T-helper 17 cell (primary cell): ENCODE data around the gene CD300LF. TPM values are rescaled to one million over a fixed set of nuclear protein-coding genes. Genes with fewer than 3 reads are reported as not detected.

Experiments
- ATAC-seq: fragments of 150-1000 bp; cut with Tn5 transposase; 2 replicates; pipeline ENCODE4 v1.10.0; 2021; ENCODE audit warnings: mild to moderate bottlenecking, moderate library complexity
- DNase-seq, 3 donors: peaks; one replicate each; pipeline versions ENCODE4 v3.0.0 to v3.0.0-alpha.2; 2020 to 2021
- H3K9me3 ChIP-seq: one replicate; pipeline ENCODE4 v1.7.0; 2013; ENCODE audit warnings: low read length, mild to moderate bottlenecking; ENCODE audit not compliant: control insufficient read depth, poor library complexity, severe bottlenecking
- H3K27ac Mint-ChIP-seq: one replicate; pipeline ENCODE4 v1.8.0; 2022; ENCODE audit warnings: mild to moderate bottlenecking, moderate library complexity, mixed read lengths
- H3K27me3 Mint-ChIP-seq: one replicate; pipeline ENCODE4 v1.8.0; 2022; ENCODE audit warnings: mixed read lengths
- H3K36me3 Mint-ChIP-seq: one replicate; pipeline ENCODE4 v1.8.0; 2022; ENCODE audit warnings: low read depth, mixed read lengths
- H3K4me1 Mint-ChIP-seq: one replicate; pipeline ENCODE4 v1.8.0; 2022; ENCODE audit warnings: mild to moderate bottlenecking, mixed read lengths
- H3K4me3 Mint-ChIP-seq: one replicate; pipeline ENCODE4 v1.8.0; 2022; ENCODE audit warnings: mild to moderate bottlenecking, moderate library complexity, mixed read lengths
- total RNA-seq, 4 donors: library from RNA in 2 of 4; stranded (reverse) in 2 of 4; gene quantifications; one replicate each; pipeline ENCODE4 v1.2.3 and lab custom pipeline; 2022 to 2026

CD300LF gene
- total RNA-seq, 2 donors from 2014 or later, result 0.29 to 1.9 TPM

GRCh38 chr17:74712301-74712700 is 422 bp downstream of the CD300LF start:
- H3K36me3 Mint-ChIP-seq, result peaks cover 4% of the 10 kb centered on the region
- peaks cover 12% of the 10 kb centered on the region for H3K4me1 Mint-ChIP-seq
- no peak for ATAC-seq
- H3K9me3 ChIP-seq, result no peaks in the 10 kb centered on the region
- no peak for DNase-seq
- peaks cover 22% of the 10 kb centered on the region for H3K27me3 Mint-ChIP-seq
- H3K4me3 Mint-ChIP-seq, result peak overlapping the region; percentile 43
- H3K27ac Mint-ChIP-seq, result no peak overlapping the region

DNA sequence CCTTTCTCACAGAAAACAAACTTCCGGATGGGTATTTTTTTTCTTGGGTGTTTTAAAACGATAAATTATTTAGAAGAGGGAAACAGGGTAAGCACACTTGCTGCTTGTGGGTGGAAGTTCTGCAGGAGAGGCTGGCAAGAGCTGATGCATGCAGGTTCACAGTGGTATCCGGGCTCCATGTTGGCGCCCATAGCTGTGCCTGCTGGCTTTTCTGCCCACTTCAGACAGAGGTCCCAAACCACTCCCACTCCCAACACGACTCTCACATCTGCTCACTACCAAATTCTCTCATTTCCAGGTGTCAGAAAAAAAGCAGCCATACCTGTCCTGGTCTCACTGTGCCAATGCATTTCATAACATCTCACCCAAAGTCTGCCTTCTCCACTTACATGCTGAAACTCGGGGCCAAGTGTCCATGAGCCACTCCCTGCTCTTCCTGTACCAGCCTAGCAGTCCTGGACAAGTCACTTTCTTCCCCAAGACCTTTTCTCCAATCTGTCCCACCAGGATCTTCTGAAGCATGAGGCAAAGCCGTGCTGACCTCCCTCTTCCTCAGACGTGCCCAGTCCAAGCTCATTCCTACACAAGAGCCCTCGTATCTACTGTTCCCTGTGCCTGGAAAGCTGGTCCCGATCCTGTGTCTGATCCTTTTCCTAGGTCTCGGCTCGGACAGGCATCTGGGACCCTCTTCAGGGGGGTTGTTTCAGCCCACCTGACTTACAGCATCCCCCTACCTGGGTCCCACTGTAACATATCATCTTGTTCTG is 1.5 kb downstream of the CD300LF start:
- peak overlapping the region; percentile 33 for H3K4me3 Mint-ChIP-seq
- H3K4me1 Mint-ChIP-seq, result peaks cover 10% of the 10 kb centered on the region
- H3K36me3 Mint-ChIP-seq, result peaks cover 4% of the 10 kb centered on the region
- no peaks in the 10 kb centered on the region for H3K9me3 ChIP-seq
- H3K27me3 Mint-ChIP-seq, result peaks cover 22% of the 10 kb centered on the region
- no peak for ATAC-seq
- H3K27ac Mint-ChIP-seq, result no peak overlapping the region
- DNase-seq, result no peak

- Mint-ChIP-seq H3K4me1 (peaks cover 2% of the 10 kb centered on the region), H3K27ac (no peak overlapping the region), H3K36me3 (no peaks in the 10 kb centered on the region), H3K4me3 (no peak overlapping the region), H3K27me3 (no peaks in the 10 kb centered on the region)
- ATAC-seq (no peak), DNase-seq (no peak)
- no peaks in the 10 kb centered on the region for H3K9me3 ChIP-seq
These were observed 8.2 kb downstream of the CD300LF start for GRCh38 chr17:74704544-74704943.

DNA sequence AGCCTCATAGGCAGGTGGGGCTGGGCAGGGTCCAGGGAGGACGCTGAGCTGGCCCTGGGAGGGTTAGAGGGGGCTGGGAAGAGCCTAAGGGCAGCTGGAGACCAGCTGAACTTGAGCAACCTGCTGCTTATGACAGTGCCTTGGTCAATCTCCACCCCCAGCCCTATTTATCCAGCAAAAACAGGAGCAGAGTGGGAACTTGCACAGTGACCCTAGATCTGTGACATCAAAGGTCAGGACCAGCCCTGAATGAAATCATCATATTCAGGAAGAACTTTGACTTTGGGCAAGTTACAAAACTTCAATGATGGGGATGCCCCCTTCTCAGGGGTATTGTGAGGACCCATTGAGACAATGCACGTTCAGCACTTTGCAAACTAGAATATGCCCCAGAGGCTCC is 9.4 kb downstream of the CD300LF start:
- peaks cover 2% of the 10 kb centered on the region for H3K4me1 Mint-ChIP-seq
- no peak overlapping the region for H3K27ac Mint-ChIP-seq
- H3K36me3 Mint-ChIP-seq, result no peaks in the 10 kb centered on the region
- no peaks in the 10 kb centered on the region for H3K9me3 ChIP-seq
- H3K4me3 Mint-ChIP-seq, result no peak overlapping the region
- no peaks in the 10 kb centered on the region for H3K27me3 Mint-ChIP-seq
- DNase-seq, result no peak
- no peak for ATAC-seq

GRCh38 chr17:74702116-74702871 is 10.4 kb downstream of the CD300LF start:
- Mint-ChIP-seq H3K27ac (no peak overlapping the region), H3K4me3 (no peak overlapping the region), H3K4me1 (peaks cover 2% of the 10 kb centered on the region), H3K27me3 (no peaks in the 10 kb centered on the region), H3K36me3 (no peaks in the 10 kb centered on the region)
- ATAC-seq, result no peak
- no peaks in the 10 kb centered on the region for H3K9me3 ChIP-seq
- no peak for DNase-seq

DNA sequence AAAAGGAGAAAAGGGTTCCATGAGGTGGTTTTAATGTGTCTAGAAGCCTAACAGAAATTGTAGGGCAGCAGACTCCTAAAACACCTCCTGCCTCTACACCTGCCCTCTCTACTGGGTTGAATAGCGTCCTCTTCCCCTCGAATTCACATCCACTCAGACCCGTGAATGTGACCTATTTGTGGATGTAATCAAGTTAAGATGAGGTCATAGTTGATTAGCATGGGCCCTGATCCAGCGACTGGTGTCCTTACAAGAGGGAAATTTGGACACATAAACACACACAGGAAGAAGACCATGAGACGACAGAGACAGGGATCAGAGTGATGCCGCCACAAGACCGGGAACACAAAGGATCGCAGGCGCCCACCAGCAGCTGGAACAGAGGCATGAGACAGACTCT is 13.5 kb downstream of the CD300LF start:
- peaks cover 2% of the 10 kb centered on the region for H3K36me3 Mint-ChIP-seq
- no peak overlapping the region for H3K27ac Mint-ChIP-seq
- H3K4me3 Mint-ChIP-seq, result no peak overlapping the region
- ATAC-seq, result no peak
- no peaks in the 10 kb centered on the region for H3K9me3 ChIP-seq
- H3K4me1 Mint-ChIP-seq, result peaks cover 4% of the 10 kb centered on the region
- no peak for DNase-seq
- peaks cover 26% of the 10 kb centered on the region for H3K27me3 Mint-ChIP-seq

DNA sequence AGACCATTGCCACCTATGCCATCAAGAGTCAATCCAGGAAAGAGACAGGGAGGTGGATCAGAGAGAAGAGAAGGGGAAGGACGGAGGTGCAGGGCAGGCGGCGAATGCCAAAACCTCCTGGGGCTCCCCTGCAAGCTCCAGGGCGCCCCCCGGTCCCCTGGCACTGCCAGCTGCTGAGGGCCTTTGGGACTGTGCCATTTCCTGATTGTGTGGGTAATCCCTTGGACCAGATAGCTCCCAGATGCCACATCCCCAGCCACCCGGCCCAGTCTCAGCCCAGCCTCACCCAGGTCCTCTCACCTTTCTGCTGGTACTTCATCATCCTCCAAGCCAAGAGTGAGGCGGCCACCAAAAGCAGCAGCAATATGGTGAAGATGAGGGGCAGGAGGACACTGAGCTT is 14.7 kb downstream of the CD300LF start:
- Mint-ChIP-seq H3K36me3 (peaks cover 5% of the 10 kb centered on the region), H3K4me3 (no peak overlapping the region), H3K27ac (no peak overlapping the region), H3K4me1 (peaks cover 4% of the 10 kb centered on the region), H3K27me3 (peaks cover 33% of the 10 kb centered on the region)
- no peaks in the 10 kb centered on the region for H3K9me3 ChIP-seq
- no peak for ATAC-seq
- DNase-seq, result no peak

- Mint-ChIP-seq H3K36me3 (peaks cover 5% of the 10 kb centered on the region), H3K27ac (no peak overlapping the region), H3K4me1 (peaks cover 4% of the 10 kb centered on the region), H3K27me3 (peaks cover 39% of the 10 kb centered on the region), H3K4me3 (no peak overlapping the region)
- no peak for DNase-seq
- H3K9me3 ChIP-seq, result no peaks in the 10 kb centered on the region
- no peak for ATAC-seq
These were observed 15.2 kb downstream of the CD300LF start for GRCh38 chr17:74697515-74697914.

- no peak overlapping the region for H3K4me3 Mint-ChIP-seq
- H3K36me3 Mint-ChIP-seq, result peaks cover 5% of the 10 kb centered on the region
- DNase-seq (no peak), ATAC-seq (no peak)
- H3K27me3 Mint-ChIP-seq, result peaks cover 47% of the 10 kb centered on the region
- peaks cover 4% of the 10 kb centered on the region for H3K4me1 Mint-ChIP-seq
- H3K9me3 ChIP-seq, result no peaks in the 10 kb centered on the region
- H3K27ac Mint-ChIP-seq, result no peak overlapping the region
These were observed 17.1 kb downstream of the CD300LF start for GRCh38 chr17:74695629-74696028.

DNA sequence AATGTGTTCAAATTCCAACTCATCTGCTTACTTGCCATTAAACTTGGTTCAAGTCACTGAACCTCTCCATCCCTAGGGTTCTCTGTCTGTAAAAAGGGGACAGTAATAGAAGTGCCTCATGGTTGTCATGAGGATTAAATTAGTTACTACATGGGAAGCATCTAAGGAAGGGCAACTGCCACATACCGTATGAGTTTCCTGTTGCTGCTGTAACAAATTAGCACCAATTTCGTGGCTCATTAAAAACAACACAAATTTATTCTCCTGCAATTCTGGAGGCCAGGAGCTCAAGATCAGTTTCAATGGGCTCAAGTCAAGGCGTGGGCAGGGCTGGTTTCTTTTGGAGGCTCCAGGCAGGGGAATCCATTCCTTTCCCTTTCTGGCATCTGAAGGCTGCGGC is 18.6 kb downstream of the CD300LF start:
- no peaks in the 10 kb centered on the region for H3K9me3 ChIP-seq

GRCh38 chr17:74691151-74691550 is 21.6 kb downstream of the CD300LF start:
- DNase-seq (no peak), ATAC-seq (no peak)
- H3K4me1 Mint-ChIP-seq, result peaks cover 2% of the 10 kb centered on the region
- peaks cover 5% of the 10 kb centered on the region for H3K36me3 Mint-ChIP-seq
- H3K27ac Mint-ChIP-seq, result peak overlapping the region; percentile 27
- H3K9me3 ChIP-seq, result no peaks in the 10 kb centered on the region
- no peak overlapping the region for H3K4me3 Mint-ChIP-seq
- peaks cover 40% of the 10 kb centered on the region for H3K27me3 Mint-ChIP-seq

More for the DNA sequence above, 18.6 kb downstream of the CD300LF start:
- Mint-ChIP-seq H3K27me3 (peaks cover 47% of the 10 kb centered on the region), H3K4me1 (peaks cover 4% of the 10 kb centered on the region), H3K4me3 (no peak overlapping the region), H3K27ac (no peak overlapping the region), H3K36me3 (peaks cover 5% of the 10 kb centered on the region)
- no peak for ATAC-seq
- no peak for DNase-seq

DNA sequence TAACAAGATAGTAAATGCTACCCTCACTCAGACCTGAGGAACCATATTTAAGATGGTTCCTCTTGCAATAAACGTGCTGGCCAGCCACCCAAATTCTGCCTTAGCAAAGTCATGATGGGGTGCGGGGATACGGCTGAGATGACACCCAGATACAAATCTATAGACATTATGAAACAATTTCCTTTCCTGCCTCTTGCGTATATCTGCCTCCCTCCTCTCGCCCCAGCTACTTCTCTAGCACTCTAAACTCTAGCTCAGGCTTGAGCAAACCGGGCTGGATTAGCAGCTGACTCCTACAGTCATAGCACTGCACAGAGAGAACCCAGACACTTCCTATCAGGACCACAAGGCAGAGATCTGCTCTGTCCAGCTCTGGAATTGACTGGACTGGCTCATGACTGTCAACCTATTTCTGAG is 22.3 kb downstream of the CD300LF start:
- H3K9me3 ChIP-seq, result no peaks in the 10 kb centered on the region
- Mint-ChIP-seq H3K4me1 (peaks cover 2% of the 10 kb centered on the region), H3K36me3 (peaks cover 3% of the 10 kb centered on the region), H3K4me3 (no peak overlapping the region), H3K27ac (peak overlapping the region; percentile 27), H3K27me3 (peaks cover 33% of the 10 kb centered on the region)
- ATAC-seq (peak; percentile 47), DNase-seq (no peak)

DNA sequence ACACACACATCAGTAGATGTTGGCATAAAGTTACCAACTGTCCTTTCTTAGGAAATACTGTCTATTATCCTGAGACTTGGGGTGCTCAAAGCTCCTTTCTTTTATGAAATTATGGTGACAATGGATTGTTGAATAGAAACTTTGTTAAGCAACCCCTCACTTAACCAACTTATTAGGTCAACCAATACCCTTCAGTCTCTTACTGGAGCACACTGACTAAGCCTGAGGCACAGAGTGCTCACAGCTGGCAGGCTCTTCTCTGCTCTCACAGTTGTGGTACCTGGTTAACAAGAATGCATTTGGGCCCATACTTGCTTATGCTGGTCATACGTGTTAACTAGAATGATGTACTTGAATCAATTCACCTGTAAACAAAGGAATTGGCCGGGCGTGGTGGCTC is 24.8 kb downstream of the CD300LF start:
- Mint-ChIP-seq H3K4me1 (peaks cover 2% of the 10 kb centered on the region), H3K27ac (no peak overlapping the region), H3K27me3 (peaks cover 24% of the 10 kb centered on the region), H3K36me3 (peaks cover 2% of the 10 kb centered on the region), H3K4me3 (no peak overlapping the region)
- no peaks in the 10 kb centered on the region for H3K9me3 ChIP-seq
- no peak for ATAC-seq
- DNase-seq, result no peak
